PC-3 (cell line): ENCODE measurements around the gene FAS. TPM values are rescaled to one million over a fixed set of nuclear protein-coding genes. Genes with fewer than 3 reads are reported as not detected.

ENCODE experiments used
- ATAC-seq: fragments of 200-7000 bp; cut with Tn5 transposase; 2 replicates; pipeline ENCODE4 v1.9.1; 2020; ENCODE audit warnings: mild to moderate bottlenecking, moderate library complexity
- BruUV-seq: library from RNA; stranded (reverse); fragments of 400-500 nt; replicated peaks from 2 replicates; lab custom pipeline; 2021; lab: Mats Ljungman, UMichigan
- CTCF ChIA-PET: fragments of 300-600 bp; sonication (Branson Sonifier 250); formaldehyde crosslinking; loops from one replicate; lab custom pipeline; 2022; ENCODE audit warnings: antibody characterized with exemption; lab: Charles Lee
- POLR2A ChIA-PET: fragments of 300-600 bp; sonication (Branson Sonifier 250); formaldehyde crosslinking; loops from one replicate; lab custom pipeline; 2022; ENCODE audit warnings: antibody characterized with exemption; ENCODE audit not compliant: unreplicated experiment; lab: Charles Lee
- DNase-seq: peaks from one replicate; pipeline ENCODE4 v3.0.0-alpha.2; 2015
- H2AFZ ChIP-seq: fragments of 300-600 bp; sonication (generic); 2 replicates; pipeline ENCODE4 v1.6.0; 2016; ENCODE audit warnings: antibody characterized with exemption, low read length
- H3F3A ChIP-seq: fragments of 300-600 bp; sonication (generic); one replicate; pipeline ENCODE4 v1.6.0; 2017; ENCODE audit warnings: antibody characterized with exemption, low read length, control low read depth, mild to moderate bottlenecking; ENCODE audit not compliant: unreplicated experiment
- H3K27ac ChIP-seq: fragments of 300-600 bp; sonication (generic); 2 replicates; pipeline ENCODE4 v1.5.1; 2016; ENCODE audit warnings: mild to moderate bottlenecking, low read length
- H3K27me3 ChIP-seq: fragments of 300-600 bp; sonication (generic); 2 replicates; pipeline ENCODE4 v1.6.1; 2016; ENCODE audit warnings: low read length, mixed read lengths
- H3K36me3 ChIP-seq: fragments of 300-600 bp; sonication (generic); 2 replicates; pipeline ENCODE4 v1.6.1; 2016; ENCODE audit warnings: low read depth, mixed run types, low read length, mixed read lengths
- H3K4me1 ChIP-seq: fragments of 300-600 bp; sonication (generic); 2 replicates; pipeline ENCODE4 v1.5.1; 2016; ENCODE audit warnings: low read length; ENCODE audit not compliant: insufficient read depth
- H3K4me2 ChIP-seq: fragments of 300-600 bp; sonication (generic); 2 replicates; pipeline ENCODE4 v1.6.0; 2016; ENCODE audit warnings: low read length
- H3K4me3 ChIP-seq: fragments of 300-600 bp; sonication (generic); 2 replicates; pipeline ENCODE4 v1.5.1; 2016; ENCODE audit warnings: mild to moderate bottlenecking, low read length, mixed read lengths
- H3K79me2 ChIP-seq: fragments of 300-600 bp; sonication (generic); 2 replicates; pipeline ENCODE4 v1.6.1; 2017; ENCODE audit warnings: low read length, mixed read lengths
- H3K9ac ChIP-seq: fragments of 300-600 bp; sonication (generic); 2 replicates; pipeline ENCODE4 v1.6.0; 2016; ENCODE audit warnings: mild to moderate bottlenecking, low read length
- H3K9me2 ChIP-seq: fragments of 300-600 bp; sonication (generic); replicated peaks from 2 replicates; pipeline ENCODE4 v1.6.1; 2016; ENCODE audit warnings: mixed run types, low read length, mixed read lengths
- H3K9me3 ChIP-seq: fragments of 300-600 bp; sonication (generic); 2 replicates; pipeline ENCODE4 v1.6.1; 2016; ENCODE audit warnings: low read length, mixed read lengths
- H4K20me1 ChIP-seq: fragments of 300-600 bp; sonication (generic); 2 replicates; pipeline ENCODE4 v1.6.1; 2016; ENCODE audit warnings: low read length, mixed read lengths
- EZH2 ChIP-seq: fragments of 300-600 bp; sonication (generic); IDR thresholded peaks from one replicate; pipeline ENCODE4 v1.6.1; 2017; ENCODE audit warnings: antibody characterized with exemption, mild to moderate bottlenecking, low read length; ENCODE audit not compliant: unreplicated experiment
- EZH2phosphoT487 ChIP-seq: fragments of 300-600 bp; sonication (generic); IDR thresholded peaks from 2 replicates; pipeline ENCODE4 v1.6.1; 2018; ENCODE audit warnings: mild to moderate bottlenecking, antibody characterized with exemption, low read length, borderline replicate concordance
- intact Hi-C: fragments of 100-400 bp; cut with micrococcal nuclease; formaldehyde crosslinking; loops from 2 replicates; pipeline ENCODE4 v1.9.0; 2023
- total RNA-seq: library from RNA; depleted of rRNA; stranded (reverse); fragments of >200 nt; gene quantifications from 2 replicates; pipeline ENCODE4 v1.2.3, GENCODE V29; 2014
- TF ChIP-seq, protein P1 (sequence below): fragments of 300-600 bp; sonication (generic); conservative IDR thresholded peaks from 2 replicates; pipeline ENCODE4 v1.5.1; 2017; ENCODE audit warnings: antibody characterized with exemption, low read depth, mild to moderate bottlenecking, low read length

Gene FAS
- total RNA-seq, 1 experiment from 2014 or later, result 4.8 TPM

GRCh38 chr10:88946965-88947590, 43.5 kb upstream of the FAS start:
- BruUV-seq, result no TSS peak
- H3K27me3 ChIP-seq, result no peaks in the 10 kb centered on the region
- ChIA-PET CTCF (no interaction called here), POLR2A (no interaction called here)
- no peak overlapping the region for H3K4me2 ChIP-seq
- ATAC-seq, result no peak
- TF ChIP-seq EZH2, result no peak
- TF ChIP-seq EZH2phosphoT487, result no peak
- TF ChIP-seq, protein P1, sequence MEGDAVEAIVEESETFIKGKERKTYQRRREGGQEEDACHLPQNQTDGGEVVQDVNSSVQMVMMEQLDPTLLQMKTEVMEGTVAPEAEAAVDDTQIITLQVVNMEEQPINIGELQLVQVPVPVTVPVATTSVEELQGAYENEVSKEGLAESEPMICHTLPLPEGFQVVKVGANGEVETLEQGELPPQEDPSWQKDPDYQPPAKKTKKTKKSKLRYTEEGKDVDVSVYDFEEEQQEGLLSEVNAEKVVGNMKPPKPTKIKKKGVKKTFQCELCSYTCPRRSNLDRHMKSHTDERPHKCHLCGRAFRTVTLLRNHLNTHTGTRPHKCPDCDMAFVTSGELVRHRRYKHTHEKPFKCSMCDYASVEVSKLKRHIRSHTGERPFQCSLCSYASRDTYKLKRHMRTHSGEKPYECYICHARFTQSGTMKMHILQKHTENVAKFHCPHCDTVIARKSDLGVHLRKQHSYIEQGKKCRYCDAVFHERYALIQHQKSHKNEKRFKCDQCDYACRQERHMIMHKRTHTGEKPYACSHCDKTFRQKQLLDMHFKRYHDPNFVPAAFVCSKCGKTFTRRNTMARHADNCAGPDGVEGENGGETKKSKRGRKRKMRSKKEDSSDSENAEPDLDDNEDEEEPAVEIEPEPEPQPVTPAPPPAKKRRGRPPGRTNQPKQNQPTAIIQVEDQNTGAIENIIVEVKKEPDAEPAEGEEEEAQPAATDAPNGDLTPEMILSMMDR, result no peak
- no peak overlapping the region for H2AFZ ChIP-seq
- H3K9ac ChIP-seq, result no peak overlapping the region
- no peaks in the 10 kb centered on the region for H3K79me2 ChIP-seq
- no peak overlapping the region for H3K4me3 ChIP-seq
- H3K9me2 ChIP-seq, result no peaks in the 10 kb centered on the region
- H4K20me1 ChIP-seq, result no peaks in the 10 kb centered on the region
- H3K36me3 ChIP-seq, result no peaks in the 10 kb centered on the region
- no peak for DNase-seq
- no peak overlapping the region for H3K27ac ChIP-seq
- no peaks in the 10 kb centered on the region for H3F3A ChIP-seq
- peaks cover 17% of the 10 kb centered on the region for H3K4me1 ChIP-seq
- intact Hi-C loops, result no loop called here
- H3K9me3 ChIP-seq, result no peaks in the 10 kb centered on the region

- Histone ChIP-seq H3K4me1 (peaks cover 20% of the 10 kb centered on the region), H3K79me2 (no peaks in the 10 kb centered on the region), H3K36me3 (no peaks in the 10 kb centered on the region), H3K27me3 (no peaks in the 10 kb centered on the region), H3K9me2 (no peaks in the 10 kb centered on the region), H3F3A (no peaks in the 10 kb centered on the region), H2AFZ (no peak overlapping the region), H3K27ac (no peak overlapping the region), H4K20me1 (no peaks in the 10 kb centered on the region), H3K4me3 (no peak overlapping the region), H3K9me3 (no peaks in the 10 kb centered on the region), H3K4me2 (no peak overlapping the region), H3K9ac (no peak overlapping the region)
- no peak for ATAC-seq
- BruUV-seq, result no TSS peak
- no peak for TF ChIP-seq EZH2
- TF ChIP-seq, protein P1, result no peak
- no peak for TF ChIP-seq EZH2phosphoT487
- ChIA-PET CTCF (no interaction called here), POLR2A (no interaction called here)
- DNase-seq, result no peak
- intact Hi-C loops, result no loop called here
Observed at GRCh38 chr10:88949051-88949450, 41.5 kb upstream of the FAS start.
